K562 (cell line): ENCODE data around the gene CCSER1. TPM values are rescaled to one million over a fixed set of nuclear protein-coding genes. Genes with fewer than 3 reads are reported as not detected.

Source experiments
- CBX8 ChIP-seq: fragments of 200-600 bp; sonication (generic); IDR thresholded peaks from 2 replicates; pipeline ENCODE4 v1.6.1; 2012; ENCODE audit warnings: borderline replicate concordance, mixed run types, low read depth, mild to moderate bottlenecking, moderate library complexity, mixed read lengths, low read length, control low read depth, inconsistent platforms; ENCODE audit not compliant: poor library complexity, severe bottlenecking; ENCODE audit errors: extremely low read depth
- CREB3L1 ChIP-seq: fragments of 450-650 bp; IDR thresholded peaks from 2 replicates; pipeline ENCODE4 v1.6.1; 2014; ENCODE audit warnings: low read depth, mild to moderate bottlenecking, moderate library complexity, borderline replicate concordance
- HNRNPL ChIP-seq: fragments of 200-400 bp; formaldehyde crosslinking; IDR thresholded peaks from 2 replicates; pipeline ENCODE4 v1.6.1; 2017; ENCODE audit warnings: low read depth, mild to moderate bottlenecking, low read length
- HSF4 ChIP-seq: fragments of 250-450 bp; sonication (Bioruptor Pico); IDR thresholded peaks from 2 replicates; pipeline ENCODE4 v2.1.2; 2022; ENCODE audit warnings: mild to moderate bottlenecking, moderate library complexity, borderline replicate concordance
- MYC ChIP-seq, 2 experiments: fragments of 250-450 bp in 1 of 2; sonication (Bioruptor Pico) in 1 of 2; IDR thresholded peaks; 2 replicates each; pipeline versions ENCODE4 v1.5.1 to v1.6.1; 2012 to 2021; ENCODE audit warnings: low read depth in 2 of 2, borderline replicate concordance in 1 of 2, improper control_type of control experiment in 1 of 2, low read length in 1 of 2, mild to moderate bottlenecking in 1 of 2, moderate library complexity in 1 of 2
- TRIM25 ChIP-seq: fragments of 450-650 bp; IDR thresholded peaks from 2 replicates; pipeline ENCODE4 v1.7.0; 2016; ENCODE audit warnings: borderline replicate concordance
- polyA plus RNA-seq, 8 experiments: library from polyadenylated mRNA; depleted of rRNA in 4 of 8; stranded (reverse) in 5 of 8; unstranded in 3 of 8; fragments of >200 nt; fragmentation: Nextera tagmentation in 2 of 8; fragmentation: Illumina TruSeq in 1 of 8; extraction: Ambion mirVana in 2 of 8; extraction: Trizol in 1 of 8; gene quantifications; 2 replicates each; pipeline versions ENCODE4 v1.2.1 to v1.2.3, GENCODE V29; 2011 to 2014; ENCODE audit warnings: inconsistent platforms in 1 of 8, missing spikeins in 1 of 8
- total RNA-seq, 7 experiments: library from RNA; depleted of rRNA in 6 of 7; stranded (reverse); fragments of >200 nt in 6 of 7; fragmentation: Illumina TruSeq in 2 of 7; extraction: Trizol in 2 of 7; gene quantifications; 2 replicates each; pipeline versions ENCODE4 v1.2.1 to v1.2.3, GENCODE V29; 2011 to 2021; ENCODE audit warnings: low replicate concordance in 1 of 7
- TF ChIP-seq, protein P1 (sequence below): fragments of 450-650 bp; IDR thresholded peaks from 2 replicates; pipeline ENCODE4 v1.6.1; 2016; ENCODE audit warnings: low read depth, mild to moderate bottlenecking, moderate library complexity

The CCSER1 gene
- total and polyA plus RNA-seq, 9 of the 15 experiments (the other 6 are each of a cell fraction or from before 2014, with no cell fraction given), result not detected

GRCh38 chr4:90121676-90122354 is 5.4 kb upstream of the CCSER1 start (continued):
- TF ChIP-seq CREB3L1, result no peak
- no peak for TF ChIP-seq CBX8
- TF ChIP-seq, protein P1, sequence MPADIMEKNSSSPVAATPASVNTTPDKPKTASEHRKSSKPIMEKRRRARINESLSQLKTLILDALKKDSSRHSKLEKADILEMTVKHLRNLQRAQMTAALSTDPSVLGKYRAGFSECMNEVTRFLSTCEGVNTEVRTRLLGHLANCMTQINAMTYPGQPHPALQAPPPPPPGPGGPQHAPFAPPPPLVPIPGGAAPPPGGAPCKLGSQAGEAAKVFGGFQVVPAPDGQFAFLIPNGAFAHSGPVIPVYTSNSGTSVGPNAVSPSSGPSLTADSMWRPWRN, result no peak
- no peak for TF ChIP-seq MYC (IDR thresholded peaks at IDR 0.05; ENCODE audit: low read depth, low read length)
- no peak for TF ChIP-seq MYC (CRISPR knock-in tag; IDR thresholded peaks at IDR 0.05; ENCODE audit: borderline replicate concordance, low read depth)
- TF ChIP-seq HSF4 (CRISPR knock-in tag), result no peak
- TF ChIP-seq TRIM25, result no peak
- no peak for TF ChIP-seq HNRNPL
